Measurements from ENCODE around the gene MLPH. TPM values are rescaled to one million over a fixed set of nuclear protein-coding genes. Genes with fewer than 3 reads are reported as not detected.

Gene MLPH
- total RNA-seq, 1 donor from 2014 or later = not detected

DNA sequence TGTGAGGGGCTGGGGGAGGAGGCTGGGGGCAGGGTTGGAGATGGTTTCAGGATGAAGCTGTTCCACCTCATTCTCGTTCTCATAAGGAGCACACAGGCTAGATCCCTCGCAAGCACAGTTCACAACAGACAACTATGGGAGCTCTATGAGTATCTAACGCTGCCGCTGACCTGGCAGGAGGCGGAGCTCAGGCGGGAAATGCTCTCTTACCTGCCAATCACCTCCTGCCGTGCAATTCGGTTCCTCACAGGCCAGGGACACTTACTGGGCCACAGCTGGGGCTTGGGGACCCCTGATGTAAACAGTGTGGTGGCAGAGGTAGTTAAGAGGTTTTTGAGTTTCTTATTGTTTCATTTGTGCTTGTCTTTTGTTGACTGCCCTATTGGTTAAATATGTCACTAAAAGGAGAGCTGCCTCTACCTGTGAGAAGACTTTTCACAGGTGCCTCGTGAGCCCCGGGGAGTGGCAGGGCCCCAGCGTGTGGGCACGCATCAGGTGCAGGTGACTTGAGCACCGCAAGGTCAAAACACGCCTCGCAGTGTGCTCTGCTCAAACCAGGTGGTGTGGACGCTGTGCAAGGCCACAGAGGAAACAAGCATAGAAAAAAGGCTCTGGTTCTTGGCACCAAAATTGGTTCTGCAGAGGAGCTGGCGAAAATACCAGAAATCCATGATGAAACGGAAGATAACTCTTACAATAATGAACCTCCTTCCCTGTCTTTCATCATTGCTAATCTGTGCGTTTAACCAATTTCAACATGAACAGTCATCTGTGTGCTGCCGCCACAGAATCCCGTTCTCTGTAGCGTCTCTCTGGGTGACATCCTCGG lies 10.2 kb downstream of the MLPH start:
- H3K4me3 Mint-ChIP-seq (ENCODE audit: low read depth) = no peak overlapping the region
- H3K9me3 Mint-ChIP-seq = peaks cover 13% of the 10 kb centered on the region
- peaks cover 12% of the 10 kb centered on the region for H3K4me1 Mint-ChIP-seq (ENCODE audit: low read depth)
- H3K27ac Mint-ChIP-seq = no peak overlapping the region
- intact Hi-C loops (cut with micrococcal nuclease) = no loop called here
- peaks cover 9% of the 10 kb centered on the region for H3K27me3 Mint-ChIP-seq (ENCODE audit: low read depth)
- no peaks in the 10 kb centered on the region for H3K36me3 Mint-ChIP-seq (ENCODE audit: low read depth)
- DNase-seq (ENCODE audit: low spot score) = no peak

DNA sequence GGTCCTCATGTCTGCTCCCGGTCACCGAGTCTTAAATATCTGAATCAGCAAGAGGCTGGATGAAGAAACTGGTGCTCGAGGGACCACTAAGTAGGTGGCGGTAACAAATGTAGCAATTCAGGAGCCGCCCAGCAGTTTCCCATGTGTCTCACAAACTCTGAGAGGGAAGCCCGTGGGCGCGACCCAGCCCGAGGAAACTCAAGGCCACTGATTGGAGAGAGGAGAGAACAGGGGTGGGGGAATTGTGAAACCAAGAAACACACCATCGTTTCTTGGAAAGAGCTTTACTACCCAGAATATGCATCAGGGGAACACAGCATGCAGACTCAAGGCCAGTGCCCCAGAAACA lies 10.8 kb downstream of the MLPH start:
- no peak overlapping the region for H3K27ac Mint-ChIP-seq
- H3K27me3 Mint-ChIP-seq (ENCODE audit: low read depth) = peaks cover 9% of the 10 kb centered on the region
- peaks cover 12% of the 10 kb centered on the region for H3K4me1 Mint-ChIP-seq (ENCODE audit: low read depth)

DNA sequence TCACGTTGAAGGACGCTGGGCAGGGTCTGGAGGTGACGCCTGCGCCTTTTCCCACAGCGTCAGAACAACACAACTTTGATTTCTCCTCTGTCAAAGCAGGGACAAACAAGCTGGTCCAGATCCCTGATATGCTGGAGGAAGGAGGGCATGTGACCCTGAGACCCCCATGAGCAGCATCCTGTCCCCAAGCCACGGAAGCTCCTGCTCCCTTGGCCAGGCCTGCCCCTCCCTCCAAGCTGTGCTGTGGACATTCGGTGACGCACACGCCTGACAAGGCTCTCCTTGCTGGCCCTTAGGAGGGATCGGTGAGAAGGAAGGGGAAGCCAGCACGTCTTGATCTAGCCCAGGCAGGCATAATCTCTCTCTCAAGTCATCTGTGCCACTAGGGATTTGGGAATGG lies 11.3 kb downstream of the MLPH start:
- peaks cover 12% of the 10 kb centered on the region for H3K4me1 Mint-ChIP-seq (ENCODE audit: low read depth)
- H3K4me3 Mint-ChIP-seq (ENCODE audit: low read depth) = no peak overlapping the region
- DNase-seq (ENCODE audit: low spot score) = no peak
- intact Hi-C loops (cut with micrococcal nuclease) = no loop called here
- H3K36me3 Mint-ChIP-seq (ENCODE audit: low read depth) = no peaks in the 10 kb centered on the region
- peaks cover 3% of the 10 kb centered on the region for H3K9me3 Mint-ChIP-seq
- no peak overlapping the region for H3K27ac Mint-ChIP-seq
- H3K27me3 Mint-ChIP-seq (ENCODE audit: low read depth) = peaks cover 9% of the 10 kb centered on the region

More for the DNA sequence above, 10.8 kb downstream of the MLPH start:
- no peak for DNase-seq (ENCODE audit: low spot score)
- intact Hi-C loops (cut with micrococcal nuclease) = no loop called here
- Mint-ChIP-seq H3K4me3 (ENCODE audit: low read depth) (no peak overlapping the region), H3K9me3 (peaks cover 8% of the 10 kb centered on the region), H3K36me3 (ENCODE audit: low read depth) (no peaks in the 10 kb centered on the region)

DNA sequence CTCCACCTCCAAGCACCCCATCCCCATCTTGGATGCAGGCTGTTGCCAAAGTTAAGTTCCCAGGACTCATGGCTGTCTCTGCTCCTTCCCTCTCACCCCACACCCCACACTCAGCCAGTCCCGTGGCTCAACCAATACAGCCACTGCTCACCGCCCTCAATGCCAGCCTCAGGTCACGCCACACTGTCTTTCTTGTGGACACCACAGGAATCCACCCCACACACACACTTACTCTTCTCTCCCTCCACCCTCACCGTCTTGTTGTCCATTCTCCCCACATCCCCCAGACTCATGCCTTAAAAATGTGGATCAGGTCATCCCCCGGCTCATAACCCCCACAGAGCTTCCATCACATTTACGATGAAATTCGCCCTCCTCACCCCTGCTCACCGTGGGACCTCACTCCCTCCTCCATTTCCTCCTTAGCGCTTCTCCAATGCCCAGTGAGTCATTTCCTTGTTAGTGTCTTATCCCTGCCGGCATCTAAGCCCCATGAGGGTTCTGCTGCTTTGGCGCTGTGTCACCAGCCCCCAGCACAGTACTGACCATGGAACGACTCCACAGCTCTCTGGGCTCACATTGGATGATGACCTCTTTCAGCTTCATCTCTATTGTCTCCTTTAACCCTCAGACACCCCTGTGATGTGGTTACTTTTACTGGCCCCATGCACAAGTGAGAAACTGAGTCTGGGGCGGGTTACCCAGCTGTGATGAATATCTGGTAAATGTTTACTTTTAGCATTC lies 13.8 kb downstream of the MLPH start:
- no peak overlapping the region for H3K4me3 Mint-ChIP-seq (ENCODE audit: low read depth)
- no peak for DNase-seq (ENCODE audit: low spot score)
- intact Hi-C loops (cut with micrococcal nuclease) = no loop called here
- H3K27ac Mint-ChIP-seq = no peak overlapping the region
- no peaks in the 10 kb centered on the region for H3K9me3 Mint-ChIP-seq
- peaks cover 12% of the 10 kb centered on the region for H3K4me1 Mint-ChIP-seq (ENCODE audit: low read depth)
- H3K36me3 Mint-ChIP-seq (ENCODE audit: low read depth) = no peaks in the 10 kb centered on the region
- peaks cover 9% of the 10 kb centered on the region for H3K27me3 Mint-ChIP-seq (ENCODE audit: low read depth)

DNA sequence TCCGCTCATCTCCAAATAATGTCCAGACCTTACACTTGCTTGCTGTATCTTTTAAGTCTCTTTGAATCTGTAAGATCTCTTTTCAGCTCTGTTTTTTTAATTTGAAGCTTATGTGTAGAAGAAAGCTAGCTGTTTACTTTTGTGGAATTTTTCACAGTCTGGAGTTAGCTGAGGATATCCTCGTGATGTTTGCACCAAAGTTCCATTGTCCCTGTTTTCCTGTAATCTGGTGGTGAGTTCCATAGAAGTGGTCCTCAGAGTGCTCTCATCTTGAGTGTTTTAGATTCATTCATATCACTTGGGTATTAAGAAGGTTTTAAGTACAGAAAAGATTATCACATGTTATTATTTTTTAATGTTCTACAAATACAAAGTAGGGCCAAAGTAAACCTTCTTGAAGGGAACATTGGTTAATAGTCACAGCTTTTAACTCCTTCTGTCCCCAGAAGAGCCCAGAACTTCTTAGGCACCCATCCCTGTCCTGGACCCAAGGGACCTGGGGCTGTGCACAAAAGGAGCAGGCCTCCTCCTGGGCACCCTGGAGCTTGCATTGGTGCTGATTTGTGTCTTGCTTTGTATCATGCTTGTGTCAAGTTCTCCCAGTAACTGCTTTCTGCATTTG lies 15.0 kb downstream of the MLPH start:
- Mint-ChIP-seq H3K27ac (no peak overlapping the region), H3K4me3 (ENCODE audit: low read depth) (no peak overlapping the region), H3K27me3 (ENCODE audit: low read depth) (peaks cover 9% of the 10 kb centered on the region), H3K4me1 (ENCODE audit: low read depth) (peaks cover 12% of the 10 kb centered on the region), H3K9me3 (no peaks in the 10 kb centered on the region), H3K36me3 (ENCODE audit: low read depth) (no peaks in the 10 kb centered on the region)
- intact Hi-C loops (cut with micrococcal nuclease) = no loop called here
- no peak for DNase-seq (ENCODE audit: low spot score)

DNA sequence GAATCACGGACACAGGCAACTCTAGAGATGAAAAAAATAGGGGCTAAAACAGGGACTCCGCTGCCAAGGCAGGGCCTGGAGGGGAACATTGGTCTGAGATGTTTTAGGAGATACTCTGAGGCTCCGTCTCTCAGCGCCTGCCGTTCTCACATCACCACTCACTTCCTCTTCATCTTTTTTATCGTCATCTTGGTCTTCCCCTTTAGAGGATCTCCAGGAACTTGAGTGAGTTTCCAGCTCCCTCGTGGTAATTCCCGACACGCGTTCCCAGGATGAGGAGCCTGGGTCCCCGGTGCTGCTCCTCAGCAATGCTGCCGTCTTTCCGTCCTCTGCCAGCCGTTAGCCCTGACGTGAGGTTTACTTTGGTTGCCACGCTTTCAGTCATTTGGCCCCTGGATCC lies 16.1 kb downstream of the MLPH start:
- DNase-seq (ENCODE audit: low spot score) = no peak

DNA sequence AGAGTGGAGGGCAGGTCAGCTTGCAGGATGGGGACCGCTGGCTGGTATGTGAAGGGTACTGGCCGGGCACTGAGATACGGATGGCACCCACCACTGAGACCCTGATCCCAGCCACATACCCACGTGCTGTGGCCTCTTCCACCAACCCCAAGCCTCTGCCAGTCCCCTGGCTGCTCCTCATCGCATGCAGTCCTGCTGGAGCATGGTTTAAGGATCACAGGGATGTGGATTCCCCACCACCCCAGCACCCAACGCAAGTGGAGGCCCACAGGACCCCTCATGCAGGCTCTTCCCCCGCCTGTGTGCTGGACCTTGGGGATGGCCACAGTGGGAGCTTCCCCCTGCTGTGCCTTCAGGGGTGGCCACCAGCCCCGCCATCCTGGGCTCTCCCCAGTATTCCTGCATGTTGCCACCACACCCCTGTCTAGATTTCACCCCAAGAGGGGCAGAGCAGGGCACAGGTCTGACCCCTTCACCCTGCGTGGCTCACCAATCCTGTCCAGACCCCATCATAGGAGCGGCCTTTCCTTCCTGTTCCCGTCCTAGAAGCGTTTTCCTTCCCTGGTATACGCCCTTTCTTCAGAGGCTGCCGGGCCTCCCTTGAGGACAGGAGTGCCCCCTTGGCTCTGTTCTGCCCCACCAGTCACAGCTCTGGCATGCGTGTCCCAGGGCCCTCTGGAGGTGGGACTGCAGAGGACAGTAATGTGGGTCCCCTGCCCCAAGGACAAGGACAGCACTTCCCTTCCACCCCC lies 18.3 kb downstream of the MLPH start:
- intact Hi-C loops (cut with micrococcal nuclease) = no loop called here
- Mint-ChIP-seq H3K4me1 (ENCODE audit: low read depth) (peaks cover 9% of the 10 kb centered on the region), H3K9me3 (no peaks in the 10 kb centered on the region), H3K27me3 (ENCODE audit: low read depth) (peaks cover 17% of the 10 kb centered on the region), H3K36me3 (ENCODE audit: low read depth) (no peaks in the 10 kb centered on the region), H3K4me3 (ENCODE audit: low read depth) (no peak overlapping the region), H3K27ac (no peak overlapping the region)
- DNase-seq (ENCODE audit: low spot score) = no peak

More for the DNA sequence above, 16.1 kb downstream of the MLPH start:
- H3K4me3 Mint-ChIP-seq (ENCODE audit: low read depth) = no peak overlapping the region
- no peaks in the 10 kb centered on the region for H3K36me3 Mint-ChIP-seq (ENCODE audit: low read depth)
- intact Hi-C loops (cut with micrococcal nuclease) = no loop called here
- peaks cover 11% of the 10 kb centered on the region for H3K4me1 Mint-ChIP-seq (ENCODE audit: low read depth)
- no peak overlapping the region for H3K27ac Mint-ChIP-seq
- H3K9me3 Mint-ChIP-seq = no peaks in the 10 kb centered on the region
- peaks cover 17% of the 10 kb centered on the region for H3K27me3 Mint-ChIP-seq (ENCODE audit: low read depth)

DNA sequence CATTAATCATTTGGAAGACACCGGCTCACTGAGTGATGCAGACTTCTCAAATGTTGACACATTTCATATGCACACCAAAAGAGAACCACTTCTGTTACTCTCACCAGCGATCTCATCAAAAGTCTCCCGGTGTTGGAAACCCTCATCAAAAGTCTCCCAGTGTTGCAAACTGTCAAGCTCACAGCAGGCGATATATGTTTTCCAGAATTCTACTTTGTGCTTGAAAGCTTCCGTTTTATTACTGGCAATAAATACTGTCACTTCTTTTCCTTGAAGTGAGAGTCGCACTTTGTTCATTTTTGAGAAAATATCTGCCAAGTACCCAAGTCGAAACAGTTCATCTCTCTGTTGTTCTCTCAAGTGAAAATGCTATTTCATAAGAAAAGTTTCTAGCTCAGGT lies 20.5 kb downstream of the MLPH start:
- intact Hi-C loops (cut with micrococcal nuclease) = no loop called here
- H3K27ac Mint-ChIP-seq = no peak overlapping the region

DNA sequence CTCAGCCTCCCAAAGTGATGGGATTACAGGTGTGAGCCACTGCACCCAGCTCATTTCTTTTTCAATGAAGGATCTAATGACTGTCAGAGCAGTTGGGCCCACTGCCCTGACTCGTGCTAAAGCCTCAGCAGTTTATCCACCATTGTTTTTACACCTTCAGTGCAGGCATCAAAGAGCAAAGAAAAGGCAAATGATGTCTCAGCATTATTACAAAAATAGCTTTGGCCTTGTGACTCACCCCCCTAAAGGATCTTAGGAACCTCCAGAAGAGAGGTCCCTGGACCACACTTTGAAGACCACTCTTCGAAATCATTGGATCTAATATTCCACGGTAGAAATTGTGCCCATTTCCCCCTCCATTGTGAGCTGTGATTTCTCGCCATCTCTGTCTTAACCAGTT lies 21.3 kb downstream of the MLPH start:
- Mint-ChIP-seq H3K9me3 (no peaks in the 10 kb centered on the region), H3K4me3 (ENCODE audit: low read depth) (no peak overlapping the region), H3K4me1 (ENCODE audit: low read depth) (no peaks in the 10 kb centered on the region), H3K27me3 (ENCODE audit: low read depth) (peaks cover 11% of the 10 kb centered on the region), H3K36me3 (ENCODE audit: low read depth) (no peaks in the 10 kb centered on the region), H3K27ac (no peak overlapping the region)
- intact Hi-C loops (cut with micrococcal nuclease) = no loop called here
- DNase-seq (ENCODE audit: low spot score) = no peak

More for the DNA sequence above, 20.5 kb downstream of the MLPH start:
- no peaks in the 10 kb centered on the region for H3K36me3 Mint-ChIP-seq (ENCODE audit: low read depth)
- no peaks in the 10 kb centered on the region for H3K4me1 Mint-ChIP-seq (ENCODE audit: low read depth)
- H3K4me3 Mint-ChIP-seq (ENCODE audit: low read depth) = no peak overlapping the region
- H3K27me3 Mint-ChIP-seq (ENCODE audit: low read depth) = peaks cover 11% of the 10 kb centered on the region
- no peak for DNase-seq (ENCODE audit: low spot score)
- H3K9me3 Mint-ChIP-seq = no peaks in the 10 kb centered on the region

DNA sequence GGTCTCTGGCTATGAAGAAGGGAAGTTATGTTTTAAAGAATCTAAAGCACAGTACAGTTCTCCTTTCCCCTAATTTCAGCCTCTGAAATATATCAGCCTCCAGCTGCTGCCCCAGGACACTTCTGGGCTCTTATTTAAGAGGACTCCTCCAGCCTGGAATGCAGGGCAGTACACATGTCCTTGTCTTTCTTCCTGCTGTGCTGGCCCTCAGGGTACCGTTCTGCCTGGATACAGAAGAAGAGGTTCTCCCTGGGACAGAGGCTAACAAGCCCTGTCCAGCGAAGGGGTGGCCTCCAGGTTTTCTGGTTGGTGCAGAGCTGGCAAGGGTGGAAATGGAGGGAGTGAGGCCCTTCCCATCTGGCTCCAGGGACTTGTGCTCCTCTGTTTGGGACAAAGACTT lies 22.1 kb downstream of the MLPH start:
- DNase-seq (ENCODE audit: low spot score) = no peak
- intact Hi-C loops (cut with micrococcal nuclease) = no loop called here
- H3K4me1 Mint-ChIP-seq (ENCODE audit: low read depth) = no peaks in the 10 kb centered on the region
- peaks cover 11% of the 10 kb centered on the region for H3K27me3 Mint-ChIP-seq (ENCODE audit: low read depth)
- H3K9me3 Mint-ChIP-seq = no peaks in the 10 kb centered on the region
- H3K4me3 Mint-ChIP-seq (ENCODE audit: low read depth) = no peak overlapping the region
- no peak overlapping the region for H3K27ac Mint-ChIP-seq
- H3K36me3 Mint-ChIP-seq (ENCODE audit: low read depth) = no peaks in the 10 kb centered on the region

DNA sequence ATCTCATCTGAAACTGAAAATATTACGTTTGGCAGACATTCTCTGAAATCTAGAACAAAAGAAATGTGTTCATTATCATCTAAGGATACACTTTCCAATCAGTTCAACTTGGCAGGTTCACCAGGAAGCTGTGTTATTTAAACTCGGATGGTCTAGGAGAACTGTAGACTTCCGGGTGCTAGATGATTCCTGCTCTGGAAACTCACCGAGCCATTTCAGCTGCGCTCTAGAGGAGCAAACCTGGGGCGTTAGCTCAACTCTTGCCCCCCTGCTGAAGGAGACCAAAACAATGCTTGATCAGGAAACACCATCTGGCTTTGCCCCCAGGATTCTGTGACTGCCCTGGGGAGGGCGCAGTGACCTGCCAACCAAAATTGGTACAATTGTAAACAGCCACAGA lies 22.9 kb downstream of the MLPH start:
- Mint-ChIP-seq H3K27me3 (ENCODE audit: low read depth) (peaks cover 11% of the 10 kb centered on the region), H3K4me1 (ENCODE audit: low read depth) (no peaks in the 10 kb centered on the region), H3K27ac (no peak overlapping the region), H3K36me3 (ENCODE audit: low read depth) (no peaks in the 10 kb centered on the region), H3K4me3 (ENCODE audit: low read depth) (no peak overlapping the region), H3K9me3 (no peaks in the 10 kb centered on the region)
- DNase-seq (ENCODE audit: low spot score) = no peak
- intact Hi-C loops (cut with micrococcal nuclease) = loop anchor here (10.0 kb wide), 1 partner anchor 265 kb away; no protein-coding TSS in a partner anchor

DNA sequence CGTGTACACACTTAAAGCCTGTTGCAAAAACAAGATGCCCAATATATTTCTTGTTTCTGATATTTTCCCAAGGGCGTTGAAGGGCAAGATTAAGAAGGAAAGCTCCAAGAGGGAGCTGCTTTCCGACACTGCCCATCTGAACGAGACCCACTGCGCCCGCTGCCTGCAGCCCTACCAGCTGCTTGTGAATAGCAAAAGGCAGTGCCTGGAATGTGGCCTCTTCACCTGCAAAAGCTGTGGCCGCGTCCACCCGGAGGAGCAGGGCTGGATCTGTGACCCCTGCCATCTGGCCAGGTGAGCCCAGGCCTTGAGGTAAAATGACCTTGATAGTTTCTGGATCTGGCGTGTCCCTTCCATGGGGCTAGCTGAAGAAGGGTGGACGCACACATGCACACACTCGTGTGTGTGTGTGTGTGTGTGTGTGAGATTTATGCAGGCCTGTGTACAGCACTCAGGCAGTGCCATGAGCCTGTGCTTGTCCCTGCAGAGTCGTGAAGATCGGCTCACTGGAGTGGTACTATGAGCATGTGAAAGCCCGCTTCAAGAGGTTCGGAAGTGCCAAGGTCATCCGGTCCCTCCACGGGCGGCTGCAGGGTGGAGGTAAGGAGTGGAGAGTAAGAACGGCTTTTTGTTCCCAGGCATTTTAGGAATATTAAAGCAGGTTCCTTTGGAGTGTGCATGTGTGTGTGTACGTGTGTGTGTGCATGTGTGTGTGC lies 23.6 kb downstream of the MLPH start:
- intact Hi-C loops (cut with micrococcal nuclease) = loop anchor here (10.0 kb wide), 1 partner anchor 264 kb away; no protein-coding TSS in a partner anchor
- no peak overlapping the region for H3K27ac Mint-ChIP-seq
- no peaks in the 10 kb centered on the region for H3K4me1 Mint-ChIP-seq (ENCODE audit: low read depth)
- DNase-seq (ENCODE audit: low spot score) = no peak
- no peaks in the 10 kb centered on the region for H3K36me3 Mint-ChIP-seq (ENCODE audit: low read depth)
- no peak overlapping the region for H3K4me3 Mint-ChIP-seq (ENCODE audit: low read depth)
- no peaks in the 10 kb centered on the region for H3K9me3 Mint-ChIP-seq
- peaks cover 11% of the 10 kb centered on the region for H3K27me3 Mint-ChIP-seq (ENCODE audit: low read depth)
